Parathyroid adenoma (tissue), 2 donors: ENCODE measurements around the gene COL4A1.

Experiments
- H2AFZ ChIP-seq: fragments of 300-600 bp; sonication (generic); one replicate; pipeline ENCODE4 v1.7.0; 2017; ENCODE audit warnings: antibody characterized with exemption, mild to moderate bottlenecking
- H3K27ac ChIP-seq: fragments of 300-600 bp; sonication (generic); one replicate; pipeline ENCODE4 v1.7.0; 2017
- H3K27me3 ChIP-seq: fragments of 300-600 bp; sonication (generic); one replicate; pipeline ENCODE4 v1.7.0; 2017; ENCODE audit warnings: low read length; ENCODE audit not compliant: control insufficient read depth, insufficient read depth
- H3K36me3 ChIP-seq: fragments of 300-600 bp; sonication (generic); one replicate; pipeline ENCODE4 v1.7.0; 2017; ENCODE audit warnings: low read length; ENCODE audit not compliant: control insufficient read depth, insufficient read depth
- H3K4me1 ChIP-seq: fragments of 300-600 bp; sonication (generic); one replicate; pipeline ENCODE4 v1.7.0; 2017; ENCODE audit warnings: control low read depth
- H3K4me2 ChIP-seq: fragments of 300-600 bp; sonication (generic); one replicate; pipeline ENCODE4 v1.7.0; 2017; ENCODE audit warnings: low read length
- H3K4me3 ChIP-seq: fragments of 300-600 bp; sonication (generic); one replicate; pipeline ENCODE4 v1.7.0; 2017; ENCODE audit warnings: low read depth, low read length
- H3K79me2 ChIP-seq: fragments of 300-600 bp; sonication (generic); one replicate; pipeline ENCODE4 v1.7.0; 2017; ENCODE audit warnings: control low read depth
- H3K9ac ChIP-seq: fragments of 300-600 bp; sonication (generic); one replicate; pipeline ENCODE4 v1.7.0; 2017; ENCODE audit warnings: mild to moderate bottlenecking
- H3K9me3 ChIP-seq: fragments of 300-600 bp; sonication (generic); one replicate; pipeline ENCODE4 v1.7.0; 2017; ENCODE audit warnings: low read length; ENCODE audit not compliant: control insufficient read depth
- TF ChIP-seq, protein P1 (sequence below): fragments of 300-600 bp; sonication (generic); IDR thresholded peaks from one replicate; pipeline ENCODE4 v1.7.0; 2017; ENCODE audit warnings: antibody characterized with exemption, mild to moderate bottlenecking
- donor health status: primary hyperparathyroidism.

The COL4A1 gene

DNA sequence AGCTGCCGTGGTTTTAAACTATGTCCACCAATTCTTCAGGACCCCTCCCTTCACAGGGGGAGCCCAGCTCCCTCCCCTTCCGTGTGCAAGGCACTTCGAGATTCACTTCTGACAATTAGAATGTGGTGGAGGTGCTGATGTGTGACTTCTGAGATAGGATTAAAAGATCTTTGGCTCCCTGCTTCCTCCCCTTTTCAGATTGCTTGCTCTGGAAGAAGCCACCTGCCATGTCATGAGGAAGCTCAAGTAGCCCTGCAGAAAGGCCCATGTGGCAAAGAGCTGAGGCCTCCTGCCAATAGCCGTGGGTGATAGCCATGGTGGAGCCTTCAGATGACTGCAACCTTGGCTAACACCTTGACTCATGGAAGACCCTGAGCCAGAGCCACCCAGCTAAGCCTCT lies 204.9 kb downstream of the COL4A1 start:
- Histone ChIP-seq H3K36me3 (no peaks in the 10 kb centered on the region), H3K9me3 (no peaks in the 10 kb centered on the region), H3K4me3 (no peak overlapping the region), H3K9ac (no peak overlapping the region), H2AFZ (no peak overlapping the region), H3K27ac (no peak overlapping the region), H3K27me3 (no peaks in the 10 kb centered on the region), H3K79me2 (no peaks in the 10 kb centered on the region), H3K4me2 (no peak overlapping the region), H3K4me1 (no peaks in the 10 kb centered on the region)
- TF ChIP-seq, protein P1, sequence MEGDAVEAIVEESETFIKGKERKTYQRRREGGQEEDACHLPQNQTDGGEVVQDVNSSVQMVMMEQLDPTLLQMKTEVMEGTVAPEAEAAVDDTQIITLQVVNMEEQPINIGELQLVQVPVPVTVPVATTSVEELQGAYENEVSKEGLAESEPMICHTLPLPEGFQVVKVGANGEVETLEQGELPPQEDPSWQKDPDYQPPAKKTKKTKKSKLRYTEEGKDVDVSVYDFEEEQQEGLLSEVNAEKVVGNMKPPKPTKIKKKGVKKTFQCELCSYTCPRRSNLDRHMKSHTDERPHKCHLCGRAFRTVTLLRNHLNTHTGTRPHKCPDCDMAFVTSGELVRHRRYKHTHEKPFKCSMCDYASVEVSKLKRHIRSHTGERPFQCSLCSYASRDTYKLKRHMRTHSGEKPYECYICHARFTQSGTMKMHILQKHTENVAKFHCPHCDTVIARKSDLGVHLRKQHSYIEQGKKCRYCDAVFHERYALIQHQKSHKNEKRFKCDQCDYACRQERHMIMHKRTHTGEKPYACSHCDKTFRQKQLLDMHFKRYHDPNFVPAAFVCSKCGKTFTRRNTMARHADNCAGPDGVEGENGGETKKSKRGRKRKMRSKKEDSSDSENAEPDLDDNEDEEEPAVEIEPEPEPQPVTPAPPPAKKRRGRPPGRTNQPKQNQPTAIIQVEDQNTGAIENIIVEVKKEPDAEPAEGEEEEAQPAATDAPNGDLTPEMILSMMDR, result no peak

DNA sequence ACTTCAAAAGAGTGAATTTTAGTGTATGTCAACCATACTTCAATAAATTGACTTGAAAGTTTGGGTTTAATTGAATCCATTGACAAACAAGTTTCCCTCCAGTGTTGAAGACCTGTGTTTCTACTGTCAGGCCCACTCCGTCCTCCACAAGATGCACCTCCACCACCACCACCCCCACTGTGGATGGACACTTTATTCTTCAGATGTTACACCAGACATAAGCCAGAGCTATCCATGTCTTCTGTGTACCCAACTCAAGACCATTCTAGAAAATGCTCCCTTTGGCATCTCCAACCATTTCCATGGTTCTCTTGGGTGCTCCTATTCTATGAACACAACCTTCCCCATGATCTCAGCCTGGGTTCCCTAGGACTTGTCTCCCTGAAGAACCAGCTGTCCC lies 207.0 kb downstream of the COL4A1 start:
- no peak overlapping the region for H3K27ac ChIP-seq
- no peak overlapping the region for H3K4me3 ChIP-seq
- no peaks in the 10 kb centered on the region for H3K79me2 ChIP-seq
- H3K36me3 ChIP-seq, result no peaks in the 10 kb centered on the region
- no peaks in the 10 kb centered on the region for H3K27me3 ChIP-seq
- no peaks in the 10 kb centered on the region for H3K4me1 ChIP-seq
- H3K9me3 ChIP-seq, result no peaks in the 10 kb centered on the region
- no peak overlapping the region for H3K9ac ChIP-seq
- H3K4me2 ChIP-seq, result no peak overlapping the region
- TF ChIP-seq, protein P1, result no peak
- H2AFZ ChIP-seq, result no peak overlapping the region
